NCI-H774 (cell line): ENCODE measurements around the gene UQCRC1.

Experiments used
- DNase-seq: peaks from one replicate; lab custom pipeline; 2025; lab: John Stamatoyannopoulos, UW

UQCRC1 gene

DNA sequence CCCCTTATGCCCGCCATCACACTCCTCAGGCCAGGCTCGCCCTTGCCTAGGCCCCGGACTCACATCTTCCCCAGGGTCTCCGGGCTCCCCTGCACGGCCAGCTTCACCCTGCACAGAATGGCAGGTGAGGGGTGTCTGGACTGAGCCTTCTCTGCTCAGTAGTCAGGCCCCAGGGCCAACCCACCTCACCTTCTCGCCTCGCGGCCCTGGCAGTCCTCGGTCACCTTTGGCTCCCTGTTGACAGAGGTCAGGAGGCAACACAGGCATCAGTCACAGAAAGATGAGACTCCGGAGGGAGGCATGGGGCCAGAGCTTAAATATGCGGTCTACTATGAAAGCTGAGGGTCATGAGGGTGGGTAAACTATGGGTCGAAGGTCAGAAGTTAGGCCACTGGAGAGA, 37.5 kb downstream of the UQCRC1 start:
- no peak for DNase-seq

DNA sequence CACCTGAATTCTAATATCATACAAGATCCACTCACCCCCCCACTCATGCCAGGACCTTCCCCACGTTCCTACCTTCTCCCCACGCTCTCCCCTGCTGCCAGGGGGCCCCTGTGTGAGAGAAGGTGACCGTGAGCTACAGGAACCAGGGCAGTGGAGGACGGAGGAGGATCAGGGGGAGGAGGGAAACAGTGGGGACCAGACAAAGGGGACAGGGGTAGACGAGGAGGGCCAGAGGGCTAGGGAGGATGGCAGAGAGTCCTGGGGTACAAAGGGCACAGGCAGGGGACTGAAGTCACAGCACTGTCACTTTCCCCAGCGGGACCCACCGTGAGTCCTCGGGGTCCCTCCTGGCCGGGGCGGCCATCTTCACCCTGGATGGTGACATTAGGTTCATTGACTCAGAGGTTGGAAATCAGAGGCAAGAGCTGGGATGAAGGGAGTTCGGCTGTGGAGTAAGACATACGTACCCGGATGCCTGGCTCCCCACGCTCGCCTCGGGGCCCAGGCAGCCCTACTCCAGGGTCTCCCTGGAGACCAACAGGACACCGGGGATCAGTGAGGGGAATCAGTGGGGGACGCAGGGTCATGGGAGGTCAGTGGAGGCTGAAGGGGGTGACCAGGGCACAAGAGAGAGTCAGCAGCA, 39.5 kb downstream of the UQCRC1 start:
- DNase-seq, result no peak

DNA sequence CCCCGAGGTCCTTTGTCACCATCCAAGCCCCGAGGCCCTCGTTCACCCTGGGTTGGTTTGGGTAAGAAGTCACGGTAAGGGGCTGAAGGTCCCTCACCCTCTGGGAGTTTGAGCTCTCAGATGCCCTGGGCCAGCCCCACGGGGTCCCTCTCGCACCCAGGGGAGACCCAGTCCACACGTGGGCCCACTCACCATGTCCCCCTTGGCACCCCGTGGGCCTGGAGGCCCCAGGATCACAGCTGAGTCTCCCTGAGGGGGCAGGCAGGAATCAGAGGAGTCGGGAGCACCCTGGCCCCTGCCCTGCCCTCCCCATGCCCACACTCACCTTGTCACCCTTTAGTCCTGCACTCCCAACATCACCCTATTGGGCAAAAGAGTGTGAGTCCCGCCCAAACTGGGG, 40.0 kb downstream of the UQCRC1 start:
- DNase-seq, result no peak

DNA sequence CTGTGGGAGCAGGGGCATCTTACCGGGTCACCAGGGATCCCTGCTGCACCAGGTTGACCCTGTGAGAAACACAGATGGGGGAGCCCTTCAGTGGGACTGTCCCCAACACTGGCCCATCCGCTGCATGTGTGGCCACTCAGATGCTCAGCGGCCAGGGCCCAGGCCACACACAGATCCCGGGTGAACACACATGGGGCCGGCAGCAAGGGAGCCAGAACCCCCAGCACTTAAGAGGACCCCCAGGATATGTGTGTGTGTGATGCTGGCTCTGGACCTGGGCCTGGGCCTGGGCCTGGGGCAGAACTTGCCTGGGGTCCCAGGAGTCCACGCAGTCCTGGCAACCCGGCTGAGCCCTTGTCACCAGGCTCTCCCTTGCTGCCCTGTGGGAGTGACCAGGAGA, 41.0 kb downstream of the UQCRC1 start:
- no peak for DNase-seq

DNA sequence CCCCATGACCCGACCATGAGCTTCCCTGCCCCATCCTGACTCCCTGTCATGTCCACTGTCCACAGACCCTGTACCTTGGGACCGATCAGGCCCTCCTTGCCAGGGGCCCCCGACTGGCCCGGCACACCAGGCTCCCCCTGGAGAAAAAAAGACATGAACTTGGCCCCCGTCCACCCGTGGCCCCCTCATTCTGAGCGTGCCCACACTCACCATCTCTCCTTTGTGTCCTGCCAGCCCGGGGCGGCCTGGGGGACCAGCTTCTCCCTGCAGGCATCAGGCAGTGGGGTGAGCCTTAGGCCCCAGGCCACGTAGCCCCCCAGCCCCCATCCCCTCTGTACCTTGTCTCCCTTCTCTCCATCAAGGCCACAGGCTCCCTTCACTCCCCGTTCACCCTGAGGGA, 41.9 kb downstream of the UQCRC1 start:
- no peak for DNase-seq

DNA sequence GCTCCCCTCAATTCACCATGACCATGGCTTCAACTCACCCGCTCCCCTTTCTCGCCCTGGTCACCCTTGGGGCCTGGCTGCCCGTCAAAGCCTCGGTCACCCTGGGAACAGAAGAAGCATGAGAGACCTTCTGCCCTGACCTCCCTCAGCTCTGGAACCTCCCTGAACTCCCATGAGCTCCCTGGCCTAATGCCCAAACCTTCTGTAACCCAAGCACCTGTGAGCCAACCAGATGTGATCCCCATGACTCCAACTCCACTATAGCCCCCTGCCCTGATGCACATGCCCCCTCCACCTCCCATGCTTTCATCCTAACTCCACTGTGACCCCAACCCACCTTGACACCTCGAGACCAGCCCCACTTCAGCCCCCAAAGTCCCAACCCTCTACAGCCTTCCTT, 42.4 kb downstream of the UQCRC1 start:
- DNase-seq, result no peak

DNA sequence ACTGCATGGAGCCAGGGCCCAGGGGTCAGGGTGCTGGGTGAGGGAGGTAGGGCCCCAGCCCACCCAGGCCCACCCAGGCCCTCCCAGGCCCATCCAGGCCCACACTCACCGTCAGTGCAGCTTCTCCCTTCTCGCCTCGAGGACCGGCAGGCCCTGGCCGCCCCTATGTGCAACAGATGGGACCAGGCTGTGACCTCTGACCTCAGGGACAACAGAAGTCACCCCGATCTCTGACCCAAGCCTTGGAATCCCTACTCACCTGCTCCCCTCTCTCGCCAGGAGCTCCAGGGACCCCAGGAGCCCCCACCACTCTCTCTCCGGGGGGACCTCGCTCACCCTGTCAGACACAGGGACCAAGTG, 43.1 kb downstream of the UQCRC1 start:
- no peak for DNase-seq

DNA sequence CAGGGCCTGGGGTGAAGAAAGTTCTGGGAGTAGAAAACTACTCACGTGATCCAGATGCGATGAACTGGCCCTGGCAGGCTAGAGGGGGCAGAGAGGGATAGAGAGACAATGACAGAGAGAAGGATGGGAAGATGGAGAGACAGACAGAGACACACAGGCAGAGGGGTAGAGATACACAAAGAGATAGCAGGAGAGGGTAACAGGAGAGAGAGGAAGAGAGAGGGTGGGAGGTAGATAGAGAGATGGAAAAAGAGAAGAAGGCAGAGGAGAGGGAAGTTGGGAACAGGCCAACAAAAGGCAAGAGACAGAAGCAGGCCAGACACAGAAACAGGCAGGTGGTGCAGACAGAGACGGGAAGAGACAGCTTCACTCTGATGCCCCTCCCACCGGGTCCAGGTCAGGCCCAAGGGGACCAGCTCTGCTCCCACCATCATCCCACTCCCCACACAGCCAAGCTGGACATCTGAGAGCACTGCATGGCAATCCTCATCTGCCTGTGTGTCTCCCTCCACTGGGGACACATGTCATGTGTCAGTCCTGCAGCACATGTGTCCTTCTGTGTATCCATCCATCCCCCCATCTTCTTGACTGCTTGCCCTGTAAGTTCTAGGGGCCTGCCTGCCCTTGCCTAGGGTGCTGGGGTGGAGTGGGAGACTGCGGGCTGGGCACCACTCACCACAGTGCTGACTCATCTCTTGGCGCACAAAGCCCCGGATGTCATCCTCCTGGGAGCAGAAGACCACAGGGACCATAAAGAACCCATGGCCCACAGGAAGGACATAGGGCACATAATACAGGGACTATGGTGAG, 43.6 kb downstream of the UQCRC1 start:
- no peak for DNase-seq

DNA sequence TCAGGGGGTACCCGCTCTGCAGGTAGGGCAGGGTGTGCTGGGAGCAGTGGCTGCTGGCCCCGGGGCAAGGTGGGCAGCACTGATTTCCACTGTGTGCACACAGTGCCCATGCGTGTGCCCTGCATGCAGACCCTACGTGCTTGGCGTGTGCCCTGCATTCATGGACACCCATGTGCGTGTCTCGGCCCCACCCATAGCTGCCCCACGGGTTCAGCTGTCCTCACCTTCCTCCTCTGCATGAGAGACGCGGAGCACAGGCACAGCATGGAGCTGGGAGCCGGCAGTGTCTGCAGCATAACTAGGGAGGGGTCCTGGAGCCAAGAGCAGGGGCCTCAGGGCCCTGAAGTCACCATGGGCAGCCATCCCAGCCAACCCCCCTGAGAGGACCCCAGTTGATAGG, 44.3 kb downstream of the UQCRC1 start:
- no peak for DNase-seq

DNA sequence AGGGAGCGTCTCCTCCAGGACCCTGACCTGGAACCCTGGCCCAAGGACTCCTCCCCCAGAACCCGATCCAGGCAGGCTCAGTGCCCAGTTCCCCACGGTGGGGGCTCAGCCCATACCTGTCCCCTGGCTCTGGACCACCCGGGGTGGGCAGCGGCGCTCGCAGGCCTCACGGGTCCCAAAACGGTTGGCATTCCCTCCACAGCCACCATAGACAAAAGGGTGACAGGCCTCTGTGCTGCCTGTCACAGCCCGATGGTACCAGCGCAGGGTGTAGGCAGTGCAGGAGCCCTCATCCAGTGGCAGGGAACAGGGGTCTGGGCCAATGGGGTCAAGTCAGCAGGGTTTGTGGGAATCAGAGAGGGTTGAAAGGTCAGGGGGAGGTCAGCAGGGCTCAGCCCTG, 44.8 kb downstream of the UQCRC1 start:
- DNase-seq, result no peak

DNA sequence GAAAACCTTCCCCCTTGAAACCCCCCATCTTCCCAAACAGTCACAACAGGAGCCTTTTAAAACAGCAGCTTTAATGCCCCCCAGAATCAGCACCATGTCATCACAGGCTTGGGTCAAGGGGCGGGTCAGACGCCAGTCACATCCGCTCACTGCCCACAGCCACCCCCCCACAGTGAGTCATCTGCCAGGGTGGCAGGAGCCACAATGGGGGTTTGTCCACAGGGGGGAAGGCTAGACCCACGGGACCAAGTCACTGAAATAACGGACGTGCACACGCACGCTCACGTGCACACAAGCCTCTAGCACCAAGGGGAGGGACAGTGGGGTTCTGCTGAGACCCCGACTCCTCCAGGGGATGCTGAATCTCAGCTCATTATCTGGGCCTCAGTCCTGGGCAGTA, 45.4 kb downstream of the UQCRC1 start:
- no peak for DNase-seq

DNA sequence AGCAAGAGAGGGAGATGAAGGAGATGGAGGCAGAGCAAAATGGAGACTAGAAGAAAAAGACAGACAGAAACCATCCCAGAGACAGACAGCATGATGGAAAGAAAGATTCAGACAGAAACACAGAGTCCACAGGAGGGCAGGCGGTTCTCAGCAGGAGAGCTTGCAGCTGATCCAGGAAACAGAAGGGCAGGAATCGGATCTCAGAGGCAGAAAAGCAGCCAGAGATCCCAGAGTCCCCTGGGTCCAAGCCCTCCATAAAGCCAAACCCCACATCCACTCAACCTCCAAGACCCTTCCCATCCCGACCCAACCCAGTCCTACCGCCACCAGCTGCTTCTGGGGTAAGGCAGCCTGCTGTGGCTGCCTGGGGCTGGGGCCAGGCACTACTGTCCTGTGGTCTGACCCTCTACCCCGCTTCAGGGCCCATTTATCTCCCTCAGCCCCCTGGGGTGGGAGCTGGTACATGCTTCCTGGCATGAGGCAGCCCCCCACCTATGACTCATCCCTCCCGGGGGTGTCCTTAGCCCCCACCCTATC, 46.0 kb downstream of the UQCRC1 start, which contains the start of gene UCN2:
TSS of gene UCN2 (minus strand) at position 400 of the 537 bp plus-strand sequence. CDS start 657 bp downstream, outside the sequence.
- no peak for DNase-seq

DNA sequence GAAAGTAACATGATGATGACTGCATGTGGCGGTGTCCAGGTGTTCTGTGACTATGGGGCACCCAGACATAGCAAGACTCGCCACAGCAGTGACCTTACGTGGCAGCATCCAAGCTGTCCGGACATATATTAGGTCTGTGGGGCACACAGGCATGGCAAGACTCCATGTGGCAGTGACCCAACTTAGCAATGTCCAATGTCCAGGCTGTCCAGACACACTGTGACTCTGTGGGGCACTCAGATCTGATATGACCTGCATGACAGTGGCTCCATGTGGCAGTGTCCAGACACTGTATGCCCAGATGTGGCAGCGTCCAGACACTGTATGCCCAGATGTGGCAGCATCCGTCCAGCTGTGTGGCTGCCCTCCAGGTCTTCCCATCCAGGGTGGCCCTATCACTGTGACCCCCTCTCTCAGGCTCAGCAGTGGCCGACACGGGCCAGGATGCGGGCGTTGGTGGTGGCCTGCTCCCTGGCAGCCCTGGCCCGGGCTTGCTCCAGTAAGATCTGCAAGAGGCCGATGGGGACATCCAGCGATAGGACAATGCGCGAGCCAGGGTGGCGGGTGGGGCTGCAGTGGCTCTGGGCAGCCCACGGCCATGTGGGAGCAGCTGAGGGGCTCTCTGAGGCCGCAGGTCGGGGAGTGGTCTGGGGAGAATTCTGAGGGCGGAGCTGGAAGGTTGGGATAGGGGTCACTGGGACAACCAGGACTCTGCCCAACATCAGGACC, 46.9 kb downstream of the UQCRC1 start:
- no peak for DNase-seq

DNA sequence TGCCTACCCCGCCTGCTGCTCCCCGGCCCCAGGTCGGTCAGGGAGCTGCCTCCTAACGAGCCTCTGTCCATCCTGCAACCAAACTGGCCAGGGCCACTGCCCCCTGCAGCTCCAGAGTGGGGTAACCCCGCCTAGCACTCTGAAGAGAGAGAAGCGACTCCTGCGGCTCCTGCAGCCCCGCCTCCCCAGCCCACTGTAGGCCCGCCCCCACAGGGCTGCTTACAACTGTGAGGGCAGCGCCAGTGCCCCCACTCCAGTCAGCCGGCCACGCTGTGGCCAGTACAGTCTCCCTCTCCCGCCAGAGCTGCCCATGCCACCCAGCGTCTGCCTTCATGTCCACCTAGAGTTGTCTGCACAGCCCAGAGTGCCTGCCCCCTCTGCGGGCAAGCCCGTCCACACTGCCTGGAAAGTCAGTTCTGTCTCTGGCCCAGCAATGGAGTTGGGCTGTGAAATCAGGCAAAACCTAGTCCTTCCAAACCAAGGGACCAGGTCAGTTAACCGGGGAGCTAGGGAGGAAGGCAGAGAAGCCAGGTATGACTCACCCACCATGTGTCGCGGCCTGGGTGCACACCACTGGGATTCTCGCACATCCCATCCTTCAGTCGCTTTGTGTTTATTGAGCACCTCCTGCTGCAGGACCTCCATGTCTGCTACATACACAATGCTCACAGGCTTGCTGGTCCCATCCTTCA, 48.3 kb downstream of the UQCRC1 start:
- no peak for DNase-seq

DNA sequence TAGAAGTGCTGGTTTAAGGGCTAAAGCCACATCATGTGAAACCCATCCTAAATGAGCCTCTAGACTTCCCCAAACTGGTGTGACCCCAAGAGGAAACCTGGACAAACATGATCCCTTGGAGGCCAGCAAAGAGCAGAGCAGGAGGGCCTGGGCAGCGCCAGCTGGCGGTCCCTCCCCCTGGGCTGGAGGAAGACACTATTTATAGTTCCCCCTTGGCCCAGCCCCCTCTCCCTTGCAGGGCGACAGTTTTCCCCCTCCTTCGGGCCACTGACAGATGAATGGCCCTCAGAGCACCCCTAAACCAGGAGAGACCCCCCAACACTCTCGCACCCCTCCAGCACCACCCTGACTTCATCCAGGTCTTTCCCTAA, 48.8 kb downstream of the UQCRC1 start:
- DNase-seq, result no peak

DNA sequence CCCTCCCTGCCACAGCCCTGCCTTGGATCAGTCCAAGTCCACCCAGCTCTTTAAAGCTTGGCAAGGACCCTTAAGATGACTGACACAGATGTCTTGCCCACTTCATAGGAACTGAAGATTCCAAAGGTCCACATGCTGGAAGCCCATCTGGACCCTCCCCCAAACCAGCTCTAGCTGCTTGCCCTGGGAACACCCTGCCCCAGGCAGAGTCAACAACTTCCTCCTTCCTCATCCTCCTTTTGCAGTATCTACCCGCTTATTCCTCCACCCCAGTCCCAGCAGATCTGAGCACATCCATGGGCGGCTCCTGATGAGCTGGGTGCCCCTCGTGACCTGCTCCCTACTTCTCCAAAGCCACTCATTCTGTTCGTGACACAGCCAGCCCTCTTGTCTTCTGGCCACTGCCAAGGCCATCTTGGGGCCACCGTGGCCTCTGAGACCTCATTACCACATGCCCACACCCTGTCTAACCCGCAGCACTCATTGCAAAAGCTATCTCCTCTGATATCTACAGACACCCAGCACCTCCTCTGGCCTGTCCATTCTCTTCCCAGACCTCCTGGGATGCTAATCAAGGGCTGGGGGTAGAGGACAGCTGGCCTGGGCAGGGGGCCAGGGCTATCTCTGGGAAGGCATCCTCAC, 50.8 kb downstream of the UQCRC1 start:
- no peak for DNase-seq

DNA sequence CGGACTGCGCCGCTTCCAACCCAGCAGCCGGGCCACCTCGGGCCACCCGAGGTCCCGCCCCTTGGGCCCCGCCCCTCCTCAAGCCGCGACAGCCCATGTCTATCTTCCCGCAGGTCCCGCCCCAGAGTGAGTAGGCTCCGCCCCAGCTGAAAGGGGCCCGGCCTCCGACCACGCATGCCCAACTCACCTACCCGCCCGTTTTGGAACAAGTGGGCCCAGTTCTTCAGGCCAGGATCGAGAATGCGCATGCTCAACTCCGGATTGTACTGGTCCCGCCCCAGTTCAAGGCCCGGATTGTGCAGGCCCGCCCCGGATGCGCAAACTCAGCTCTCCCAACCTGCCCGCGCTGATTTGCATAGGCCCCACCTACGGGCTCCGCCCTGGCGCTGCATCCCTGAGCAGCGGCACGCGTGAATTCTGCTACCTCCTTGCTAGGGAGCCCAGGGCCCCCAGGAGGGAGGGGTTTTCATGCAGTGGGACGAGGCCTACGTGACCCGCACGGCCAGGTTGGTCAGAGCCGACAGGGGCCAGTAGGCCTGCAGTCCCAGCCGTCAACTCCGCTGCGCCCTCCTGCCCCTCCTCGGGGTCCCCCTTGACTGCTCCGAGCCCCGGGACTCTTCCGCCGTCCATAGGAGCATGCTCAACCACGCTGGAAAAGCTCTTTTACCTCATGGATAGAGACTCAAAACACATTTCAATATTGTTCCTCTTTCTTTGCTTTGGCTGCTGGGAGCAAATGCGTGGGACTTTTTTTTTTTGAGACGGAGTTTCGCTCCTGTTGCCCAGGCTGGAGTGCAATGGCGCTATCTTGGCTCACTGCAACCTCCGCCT, 52.4 kb downstream of the UQCRC1 start, which contains the start of gene PFKFB4:
TSS of gene PFKFB4 (minus strand) at position 8 of the 831 bp plus-strand sequence. CDS start 26 bp downstream, outside the sequence.
- peak; percentile 92 for DNase-seq

DNA sequence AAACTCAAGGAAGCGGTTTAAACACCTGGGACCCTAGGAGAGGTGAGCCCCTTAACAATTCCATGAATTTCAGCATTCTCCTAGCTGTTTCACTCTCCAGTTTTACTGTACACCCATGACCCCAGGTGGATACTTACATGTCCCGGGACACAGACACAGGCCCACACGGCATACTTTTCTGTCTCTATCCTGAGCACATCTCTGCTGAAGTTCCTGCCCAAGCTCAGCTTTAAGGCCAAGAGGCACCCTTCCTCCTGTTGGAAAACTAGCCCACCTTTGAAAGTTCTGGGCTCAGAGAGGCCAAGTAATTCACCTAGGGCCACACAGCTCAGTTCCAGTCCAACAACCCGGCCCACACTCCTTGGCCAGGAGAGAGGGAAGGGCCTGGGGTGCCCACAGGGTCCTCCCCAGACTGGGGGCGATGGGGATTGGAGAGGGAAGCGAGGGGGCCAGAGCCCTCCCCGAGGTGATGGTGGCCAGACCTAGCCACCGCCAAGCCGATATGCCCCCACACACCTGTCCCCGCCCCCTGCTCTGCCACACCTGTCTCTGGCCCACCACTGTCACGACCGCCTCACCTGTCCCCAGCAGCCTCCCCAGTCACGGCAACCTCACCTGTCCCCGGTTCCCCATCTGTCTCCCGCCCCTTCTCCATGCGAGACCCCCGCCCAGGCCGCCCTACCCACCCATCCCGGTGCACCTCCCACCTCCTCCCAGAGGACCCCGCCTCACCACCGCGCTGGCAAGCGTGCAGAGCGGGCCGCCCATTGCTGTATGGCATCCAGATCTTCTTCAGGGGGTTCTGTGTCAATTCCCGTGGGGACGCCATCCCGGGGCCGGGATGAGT, 53.3 kb downstream of the UQCRC1 start:
- no peak for DNase-seq

DNA sequence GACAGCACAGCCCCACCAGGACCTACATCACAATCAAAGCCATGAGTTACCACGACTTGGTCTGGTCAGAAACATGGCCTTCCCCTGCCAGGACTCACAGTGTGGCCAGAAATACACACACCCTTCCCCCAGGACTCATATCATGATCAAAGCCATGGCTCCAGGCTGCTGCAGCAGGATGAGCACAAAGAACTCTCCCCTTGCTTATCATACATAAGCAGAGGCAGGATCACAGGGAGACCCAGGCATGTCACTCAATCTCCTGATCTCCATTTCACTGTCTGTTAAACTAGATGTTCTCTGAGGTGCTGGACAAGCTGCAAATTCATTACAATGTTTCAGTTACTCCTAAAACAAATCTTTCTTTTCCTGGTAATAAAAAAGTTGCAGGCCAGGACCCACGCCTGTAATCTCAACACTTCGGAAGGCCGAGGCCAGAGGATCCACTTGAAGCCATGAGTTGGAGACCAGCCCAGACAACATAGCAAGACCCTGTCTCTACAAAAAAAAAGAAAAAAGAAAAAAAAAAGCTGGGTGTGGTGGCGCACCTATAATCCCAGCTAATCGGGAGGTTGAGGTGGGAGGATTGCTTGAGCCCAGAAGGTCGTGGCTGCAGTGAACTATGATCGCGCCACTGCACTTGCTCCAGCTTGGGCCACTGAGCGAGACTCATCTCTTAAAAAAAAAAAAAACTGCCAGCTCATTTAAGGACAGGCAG, 54.1 kb downstream of the UQCRC1 start:
- DNase-seq, result no peak
